HepG2 (cell line): ENCODE results near the gene LHFPL2. TPM values are rescaled to one million over a fixed set of nuclear protein-coding genes. Genes with fewer than 3 reads are reported as not detected.

Experiments
- CENPX ChIP-seq: sonication (generic); formaldehyde crosslinking; IDR thresholded peaks from 2 replicates; pipeline ENCODE4 v1.9.0; 2021; ENCODE audit warnings: mild to moderate bottlenecking, missing genetic modification reagents, moderate library complexity
- CREB1 ChIP-seq, 2 experiments: fragments of 450-650 bp in 1 of 2; IDR thresholded peaks; 2 replicates each; pipeline ENCODE4 v1.6.1; 2016 to 2017; ENCODE audit warnings: control low read depth in 1 of 2, mild to moderate bottlenecking in 1 of 2, missing compliant biosample characterization in 1 of 2, missing genetic modification characterization in 1 of 2
- KLF15 ChIP-seq: sonication (generic); formaldehyde crosslinking; IDR thresholded peaks from 2 replicates; pipeline ENCODE4 v1.8.1; 2023; ENCODE audit warnings: borderline replicate concordance, mild to moderate bottlenecking, inconsistent platforms, missing genetic modification reagents, mixed read lengths
- NFIB ChIP-seq: sonication (generic); formaldehyde crosslinking; IDR thresholded peaks from 2 replicates; pipeline ENCODE4 v1.9.0; 2021; ENCODE audit warnings: missing genetic modification reagents, mild to moderate bottlenecking, borderline replicate concordance
- NFKB2 ChIP-seq: sonication (generic); formaldehyde crosslinking; IDR thresholded peaks from 2 replicates; pipeline ENCODE4 v1.4.0; 2020; ENCODE audit warnings: missing genetic modification reagents, borderline replicate concordance
- RFX5 ChIP-seq: IDR thresholded peaks from 2 replicates; pipeline ENCODE4 v1.6.1; 2011; ENCODE audit warnings: low read depth, low read length, improper control_type of control experiment
- ZNF646 ChIP-seq: sonication (generic); formaldehyde crosslinking; IDR thresholded peaks from 2 replicates; pipeline ENCODE4 v1.9.0; 2021; ENCODE audit warnings: mild to moderate bottlenecking, missing genetic modification reagents
- ZNF776 ChIP-seq: sonication (generic); formaldehyde crosslinking; IDR thresholded peaks from 2 replicates; pipeline ENCODE4 v1.4.0; 2020; ENCODE audit warnings: mild to moderate bottlenecking, missing genetic modification reagents
- ZNF782 ChIP-seq: sonication (generic); formaldehyde crosslinking; IDR thresholded peaks from 2 replicates; pipeline ENCODE4 v1.4.0; 2020; ENCODE audit warnings: missing genetic modification reagents, mild to moderate bottlenecking, borderline replicate concordance
- polyA plus RNA-seq, 8 experiments: library from polyadenylated mRNA; depleted of rRNA in 3 of 8; stranded (reverse) in 7 of 8; unstranded in 1 of 8; fragments of >200 nt; fragmentation: Illumina TruSeq in 4 of 8; extraction: Trizol in 4 of 8; gene quantifications; 2 replicates each; pipeline versions ENCODE4 v1.2.1 to v1.2.3, GENCODE V29; 2011 to 2016; ENCODE audit warnings: low read depth in 4 of 8, missing spikeins in 1 of 8, mixed read lengths in 1 of 8; ENCODE audit not compliant: insufficient read depth in 1 of 8
- total RNA-seq, 5 experiments: library from RNA; depleted of rRNA; stranded (reverse); fragments of >200 nt; fragmentation: Illumina TruSeq; extraction: Trizol; gene quantifications; 2 replicates each; pipeline ENCODE4 v1.2.3, GENCODE V29; 2016; ENCODE audit warnings: low read depth in 1 of 5
- TF ChIP-seq, protein P1 (sequence below), 2 experiments: fragments of 450-650 bp in 1 of 2; sonication (generic) in 1 of 2; formaldehyde crosslinking in 1 of 2; IDR thresholded peaks; 2 replicates each; pipeline versions ENCODE4 v1.6.1 to v1.8.0; 2016 to 2022; ENCODE audit warnings: antibody characterized with exemption in 1 of 2, mild to moderate bottlenecking in 1 of 2, missing genetic modification reagents in 1 of 2

LHFPL2 gene
- total and polyA plus RNA-seq, 2 of the 13 experiments (the other 11 are each of a cell fraction or from before 2014, with no cell fraction given) = 6.0 to 20.0 TPM

GRCh38 chr5:78640662-78641474 is 7.7 kb downstream of the LHFPL2 start (continued):
- TF ChIP-seq, protein P1, sequence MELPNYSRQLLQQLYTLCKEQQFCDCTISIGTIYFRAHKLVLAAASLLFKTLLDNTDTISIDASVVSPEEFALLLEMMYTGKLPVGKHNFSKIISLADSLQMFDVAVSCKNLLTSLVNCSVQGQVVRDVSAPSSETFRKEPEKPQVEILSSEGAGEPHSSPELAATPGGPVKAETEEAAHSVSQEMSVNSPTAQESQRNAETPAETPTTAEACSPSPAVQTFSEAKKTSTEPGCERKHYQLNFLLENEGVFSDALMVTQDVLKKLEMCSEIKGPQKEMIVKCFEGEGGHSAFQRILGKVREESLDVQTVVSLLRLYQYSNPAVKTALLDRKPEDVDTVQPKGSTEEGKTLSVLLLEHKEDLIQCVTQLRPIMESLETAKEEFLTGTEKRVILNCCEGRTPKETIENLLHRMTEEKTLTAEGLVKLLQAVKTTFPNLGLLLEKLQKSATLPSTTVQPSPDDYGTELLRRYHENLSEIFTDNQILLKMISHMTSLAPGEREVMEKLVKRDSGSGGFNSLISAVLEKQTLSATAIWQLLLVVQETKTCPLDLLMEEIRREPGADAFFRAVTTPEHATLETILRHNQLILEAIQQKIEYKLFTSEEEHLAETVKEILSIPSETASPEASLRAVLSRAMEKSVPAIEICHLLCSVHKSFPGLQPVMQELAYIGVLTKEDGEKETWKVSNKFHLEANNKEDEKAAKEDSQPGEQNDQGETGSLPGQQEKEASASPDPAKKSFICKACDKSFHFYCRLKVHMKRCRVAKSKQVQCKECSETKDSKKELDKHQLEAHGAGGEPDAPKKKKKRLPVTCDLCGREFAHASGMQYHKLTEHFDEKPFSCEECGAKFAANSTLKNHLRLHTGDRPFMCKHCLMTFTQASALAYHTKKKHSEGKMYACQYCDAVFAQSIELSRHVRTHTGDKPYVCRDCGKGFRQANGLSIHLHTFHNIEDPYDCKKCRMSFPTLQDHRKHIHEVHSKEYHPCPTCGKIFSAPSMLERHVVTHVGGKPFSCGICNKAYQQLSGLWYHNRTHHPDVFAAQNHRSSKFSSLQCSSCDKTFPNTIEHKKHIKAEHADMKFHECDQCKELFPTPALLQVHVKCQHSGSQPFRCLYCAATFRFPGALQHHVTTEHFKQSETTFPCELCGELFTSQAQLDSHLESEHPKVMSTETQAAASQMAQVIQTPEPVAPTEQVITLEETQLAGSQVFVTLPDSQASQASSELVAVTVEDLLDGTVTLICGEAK (IDR thresholded peaks at IDR 0.05) = no peak
- TF ChIP-seq, protein P1 (CRISPR knock-in tag; IDR thresholded peaks at IDR 0.05) = no peak
- TF ChIP-seq CENPX (no peak), ZNF646 (CRISPR knock-in tag) (no peak), RFX5 (no peak), ZNF776 (CRISPR knock-in tag) (no peak), NFKB2 (no peak), KLF15 (CRISPR knock-in tag) (no peak), ZNF782 (CRISPR knock-in tag) (no peak), NFIB (CRISPR knock-in tag) (no peak), CREB1 (IDR thresholded peaks at IDR 0.05) (no peak), CREB1 (CRISPR knock-in tag; IDR thresholded peaks at IDR 0.05) (peak; percentile 63; the same call in 1 of the 2 replicates)
